NCI-H1930 (cell line): Measurements from ENCODE around the gene SLC29A3.
"Not testable (repeated sequence)": the region's sequence is repeated elsewhere in the genome, so short reads cannot be mapped to it uniquely, and the experiment has no call there.

Experiments
- DNase-seq, 2 experiments: peaks; one replicate each; lab custom pipeline; 2025; lab: John Stamatoyannopoulos, UW

SLC29A3 gene

GRCh38 chr10:71345694-71346093 lies 26.6 kb downstream of the SLC29A3 start:
- DNase-seq, result no peak

GRCh38 chr10:71346731-71347130 lies 27.7 kb downstream of the SLC29A3 start:
- DNase-seq, result no peak

GRCh38 chr10:71347587-71348395 lies 28.7 kb downstream of the SLC29A3 start:
- no peak for DNase-seq

DNA sequence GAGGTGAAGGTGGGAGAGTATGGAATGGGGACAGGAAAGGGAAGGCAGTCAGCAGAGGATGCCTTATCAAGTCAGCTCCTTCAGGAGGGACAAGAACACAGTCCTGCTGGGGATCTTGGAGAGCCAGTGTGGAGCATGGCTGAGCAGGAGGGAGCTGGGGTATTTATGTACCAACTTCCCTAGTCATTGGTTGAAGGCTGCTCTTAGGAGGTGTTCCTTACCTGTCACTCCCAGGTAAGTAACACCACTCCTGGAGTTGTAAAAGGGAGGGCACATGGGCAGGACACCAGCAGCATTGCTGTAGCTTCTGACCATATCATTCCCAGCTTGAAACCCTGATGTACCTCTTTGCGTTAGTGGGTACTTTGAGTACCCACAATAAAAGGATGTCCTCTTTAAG lies 29.8 kb downstream of the SLC29A3 start:
- DNase-seq, result no peak

GRCh38 chr10:71349406-71349805 lies 30.3 kb downstream of the SLC29A3 start:
- no peak for DNase-seq

- DNase-seq, result no peak
These were observed 32.0 kb downstream of the SLC29A3 start for GRCh38 chr10:71351087-71351486.

GRCh38 chr10:71351628-71352319 lies 32.7 kb downstream of the SLC29A3 start:
- DNase-seq, result no peak

- no peak for DNase-seq
These were observed 34.6 kb downstream of the SLC29A3 start for GRCh38 chr10:71353639-71354038.

GRCh38 chr10:71354776-71355175 lies 35.7 kb downstream of the SLC29A3 start:
- DNase-seq, result no peak

- DNase-seq, result no peak
These were observed 36.8 kb downstream of the SLC29A3 start for GRCh38 chr10:71355886-71356285.

DNA sequence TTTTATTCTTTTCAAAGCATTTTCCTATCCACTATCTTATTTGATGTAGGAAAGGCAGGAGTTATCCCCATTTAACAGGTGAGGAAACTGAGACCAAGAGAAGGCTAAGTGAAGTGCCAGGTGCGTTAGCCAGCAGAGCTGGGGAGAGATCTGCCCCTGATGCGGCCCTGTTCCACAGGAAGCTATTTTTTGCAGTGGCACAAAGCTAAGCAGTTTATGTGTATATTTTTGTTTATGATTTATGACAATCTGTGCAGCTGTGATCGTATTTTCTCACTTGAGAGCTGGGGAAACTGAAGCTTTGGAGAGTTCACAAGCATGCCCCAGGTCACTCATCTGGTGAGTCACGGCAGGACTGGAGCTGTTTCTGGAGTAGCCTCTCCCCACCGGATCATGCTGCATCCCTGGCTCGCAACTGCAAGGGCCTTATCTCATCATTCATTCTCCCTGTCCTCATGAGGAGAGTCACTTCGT lies 38.8 kb downstream of the SLC29A3 start:
- no peak for DNase-seq

- no peak for DNase-seq
These were observed 39.2 kb downstream of the SLC29A3 start for GRCh38 chr10:71358277-71358676.

- DNase-seq, result not testable (repeated sequence)
These were observed 39.8 kb downstream of the SLC29A3 start for GRCh38 chr10:71358906-71359305.

GRCh38 chr10:71359364-71360046 lies 40.4 kb downstream of the SLC29A3 start:
- DNase-seq, result no peak

GRCh38 chr10:71360735-71361134 lies 41.7 kb downstream of the SLC29A3 start:
- no peak for DNase-seq

DNA sequence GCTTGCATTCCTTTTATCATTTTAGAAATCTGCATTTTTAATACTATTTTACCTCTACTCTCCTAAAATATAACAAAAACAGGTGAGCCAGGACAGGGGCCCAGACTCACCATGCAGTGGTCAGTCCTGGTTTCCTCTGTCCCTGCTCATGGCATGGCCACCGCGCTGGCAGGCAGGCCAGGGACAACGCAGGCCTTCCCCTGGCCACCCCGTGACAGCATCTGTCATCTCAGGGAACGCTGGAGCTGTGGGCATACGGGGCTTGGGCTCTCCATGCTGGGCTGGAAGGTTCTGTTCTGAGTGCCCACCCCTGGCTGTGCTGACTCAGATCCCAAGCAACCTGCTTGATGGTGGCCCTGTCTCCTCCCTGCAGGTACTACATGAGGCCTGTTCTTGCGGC lies 42.5 kb downstream of the SLC29A3 start:
- DNase-seq, result no peak

DNA sequence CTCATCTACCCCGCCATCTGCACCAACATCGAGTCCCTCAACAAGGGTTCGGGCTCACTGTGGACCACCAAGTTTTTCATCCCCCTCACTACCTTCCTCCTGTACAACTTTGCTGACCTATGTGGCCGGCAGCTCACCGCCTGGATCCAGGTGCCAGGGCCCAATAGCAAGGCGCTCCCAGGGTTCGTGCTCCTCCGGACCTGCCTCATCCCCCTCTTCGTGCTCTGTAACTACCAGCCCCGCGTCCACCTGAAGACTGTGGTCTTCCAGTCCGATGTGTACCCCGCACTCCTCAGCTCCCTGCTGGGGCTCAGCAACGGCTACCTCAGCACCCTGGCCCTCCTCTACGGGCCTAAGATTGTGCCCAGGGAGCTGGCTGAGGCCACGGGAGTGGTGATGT lies 43.1 kb downstream of the SLC29A3 start:
- DNase-seq, result no peak

- no peak for DNase-seq
These were observed 44.9 kb downstream of the SLC29A3 start for GRCh38 chr10:71363936-71364335.

DNA sequence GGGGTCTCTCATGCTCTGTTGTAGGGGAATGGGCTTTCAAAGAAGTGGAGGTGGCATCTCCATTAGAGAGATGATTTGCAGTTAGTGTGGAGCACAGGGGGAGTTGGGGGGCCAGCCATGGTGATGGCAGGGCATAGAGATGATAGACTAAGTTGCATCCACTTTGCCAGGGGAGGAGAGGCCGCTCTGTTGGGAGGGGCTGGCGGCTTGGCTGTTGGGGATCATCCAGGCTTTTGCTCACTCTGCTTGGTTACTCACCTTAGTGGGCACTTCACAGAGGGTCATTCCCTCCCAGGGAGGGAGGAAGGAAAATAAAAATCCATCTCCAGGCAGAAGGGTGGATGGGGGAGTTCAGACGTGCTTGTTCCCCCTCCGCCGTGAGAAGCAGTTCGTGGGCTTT lies 46.3 kb downstream of the SLC29A3 start:
- no peak for DNase-seq

GRCh38 chr10:71366690-71367089 lies 47.6 kb downstream of the SLC29A3 start:
- no peak for DNase-seq

GRCh38 chr10:71367271-71367670 lies 48.2 kb downstream of the SLC29A3 start:
- no peak for DNase-seq

GRCh38 chr10:71368176-71368575 lies 49.1 kb downstream of the SLC29A3 start:
- no peak for DNase-seq

DNA sequence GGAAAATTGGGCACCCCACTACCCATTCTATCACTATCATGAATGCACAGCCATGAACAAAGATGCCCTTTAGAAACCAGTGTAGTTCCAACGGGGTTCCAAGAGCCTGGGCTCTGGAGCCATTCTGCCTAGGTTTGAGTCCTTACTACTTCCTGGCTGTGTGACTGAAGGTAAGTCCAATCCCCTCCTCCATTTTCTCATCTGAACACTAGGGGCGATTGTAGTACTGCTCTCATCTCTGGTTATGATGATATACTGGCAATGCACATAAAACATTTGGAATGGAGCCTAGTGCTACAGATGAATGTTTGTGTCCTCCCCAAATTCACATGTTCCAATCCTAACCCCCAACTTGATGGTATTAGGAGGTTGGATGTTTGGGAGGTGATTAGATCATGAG lies 49.6 kb downstream of the SLC29A3 start:
- no peak for DNase-seq
